GM21619 (cell line): ENCODE data around the gene CDH15.
A peak's percentile ranks its signal among the peaks of the same experiment; 100 is the strongest.
"Not testable (repeated sequence)": the region's sequence is repeated elsewhere in the genome, so short reads cannot be mapped to it uniquely, and the experiment has no call there.

Experiments
- ATAC-seq: cut with Tn5 transposase; IDR thresholded peaks from one replicate; pipeline ENCODE4 v1.9.1; 2021; ENCODE audit not compliant: unreplicated experiment

Gene CDH15

GRCh38 chr16:89224665-89225064, 53.1 kb downstream of the CDH15 start:
- no peak for ATAC-seq

DNA sequence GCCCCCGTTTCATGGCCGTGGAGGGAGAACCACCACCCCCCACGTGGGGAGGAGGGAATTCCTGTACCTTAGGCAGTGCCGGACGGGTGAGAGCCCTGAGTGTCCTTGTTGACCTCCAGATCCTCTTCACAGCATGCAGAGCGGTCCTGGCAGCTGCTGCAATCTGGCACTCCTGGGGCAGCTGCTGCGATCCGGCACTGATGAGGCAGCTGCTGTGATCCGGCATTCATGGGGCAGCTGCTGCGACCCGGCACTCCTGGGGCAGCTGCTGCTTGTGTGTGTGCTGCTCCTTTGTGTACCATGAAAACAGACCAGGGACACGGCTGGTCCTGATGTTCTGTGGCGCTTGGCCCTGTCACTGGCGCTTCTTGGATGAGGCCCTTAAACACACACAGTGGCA, 58.7 kb downstream of the CDH15 start:
- ATAC-seq = no peak

DNA sequence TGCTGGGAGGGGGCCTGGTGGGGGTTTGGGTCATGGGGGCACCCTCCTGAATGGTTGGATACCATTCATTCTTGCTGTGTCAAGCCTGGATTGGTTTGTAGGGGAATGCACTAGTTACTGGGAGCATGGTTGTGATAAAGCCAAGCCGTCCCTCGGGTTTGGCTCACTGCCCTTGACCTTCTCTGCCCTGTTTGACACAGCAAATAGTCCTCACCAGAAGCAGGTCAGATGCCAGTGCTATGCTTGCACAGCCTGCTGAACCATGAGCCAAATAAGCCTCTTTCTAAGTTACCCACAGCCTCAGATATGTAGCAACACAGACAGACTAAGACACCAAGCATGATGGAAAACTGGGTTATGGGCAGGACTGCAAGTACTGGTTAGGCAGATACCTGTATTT, 60.6 kb downstream of the CDH15 start:
- ATAC-seq = no peak

DNA sequence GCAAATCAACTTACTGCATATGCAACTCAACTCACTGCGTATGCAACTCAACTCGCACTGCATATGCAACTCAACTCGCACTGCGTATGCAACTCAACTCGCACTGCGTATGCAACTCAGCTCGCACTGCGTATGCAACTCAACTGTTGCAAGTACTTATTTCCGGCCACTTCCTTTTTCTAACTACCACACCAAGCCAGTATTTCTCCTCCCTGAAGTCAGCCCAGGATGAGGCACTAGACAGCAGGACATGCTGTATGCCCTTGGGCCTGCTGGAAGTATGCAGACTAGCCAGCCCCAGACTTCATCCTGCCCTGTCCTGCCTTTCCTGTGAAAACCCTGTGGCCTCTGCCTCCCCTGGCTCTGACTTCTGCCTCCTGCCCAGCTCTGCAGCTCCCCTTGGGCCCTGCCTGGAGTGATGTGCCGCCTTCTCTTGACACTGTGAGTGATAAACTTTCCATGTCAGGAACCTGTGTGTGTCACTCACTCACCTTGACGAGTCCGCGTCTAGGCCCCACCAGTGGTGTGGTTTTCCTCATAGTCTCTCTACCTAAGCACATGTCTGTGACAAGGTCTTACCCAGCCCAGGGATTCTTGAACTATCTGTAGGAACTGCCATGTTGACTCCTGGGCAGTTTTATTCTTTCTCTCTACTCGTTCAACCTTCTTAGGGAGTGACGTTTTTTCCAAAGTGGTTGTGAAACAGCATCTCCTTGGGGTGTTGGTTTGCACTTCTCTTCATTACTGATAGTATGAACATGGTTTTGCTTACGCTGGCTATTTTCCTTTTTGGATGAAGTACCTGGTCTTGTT, 62.3 kb downstream of the CDH15 start:
- no peak for ATAC-seq

GRCh38 chr16:89237733-89238132, 66.2 kb downstream of the CDH15 start:
- ATAC-seq = no peak

DNA sequence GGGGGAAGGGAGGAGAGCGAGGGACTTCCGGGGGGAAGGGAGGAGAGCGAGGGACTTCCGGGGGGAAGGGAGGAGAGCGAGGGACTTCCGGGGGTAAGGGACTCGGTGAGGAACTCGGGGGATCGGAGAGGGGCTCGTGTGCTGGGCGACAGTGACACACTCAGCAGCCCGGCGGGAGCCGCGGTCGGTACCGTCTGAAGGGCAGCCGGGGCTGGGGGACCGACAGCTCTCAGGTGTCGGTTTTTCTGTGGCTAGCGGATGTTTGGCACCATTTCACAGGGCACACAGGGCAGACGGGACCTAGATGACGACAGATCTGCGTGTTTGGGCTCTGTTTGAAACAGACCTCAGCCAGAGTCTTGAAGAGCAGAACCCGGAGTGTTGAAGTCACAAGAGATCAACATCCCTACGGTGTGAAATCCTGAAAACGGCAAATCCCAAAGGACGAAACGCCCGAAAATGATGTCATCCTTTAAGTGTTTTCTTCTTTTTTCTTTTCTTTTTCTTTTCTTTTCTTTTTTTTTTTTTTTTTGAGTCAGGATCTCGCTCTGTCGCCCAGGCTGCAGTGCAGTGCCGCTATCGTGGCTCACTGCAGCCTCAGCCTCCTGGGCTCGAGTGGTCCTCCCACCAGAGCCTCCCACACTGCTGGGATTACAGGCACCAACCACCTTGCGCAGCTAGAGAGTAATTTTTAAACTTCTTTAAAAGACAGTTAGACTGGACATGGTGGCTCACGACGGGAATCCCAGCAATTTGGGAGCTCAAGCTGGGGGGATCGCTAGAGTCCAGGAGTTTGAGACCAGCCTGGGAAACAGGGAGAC, 69.8 kb downstream of the CDH15 start:
- ATAC-seq = peak; percentile 56

DNA sequence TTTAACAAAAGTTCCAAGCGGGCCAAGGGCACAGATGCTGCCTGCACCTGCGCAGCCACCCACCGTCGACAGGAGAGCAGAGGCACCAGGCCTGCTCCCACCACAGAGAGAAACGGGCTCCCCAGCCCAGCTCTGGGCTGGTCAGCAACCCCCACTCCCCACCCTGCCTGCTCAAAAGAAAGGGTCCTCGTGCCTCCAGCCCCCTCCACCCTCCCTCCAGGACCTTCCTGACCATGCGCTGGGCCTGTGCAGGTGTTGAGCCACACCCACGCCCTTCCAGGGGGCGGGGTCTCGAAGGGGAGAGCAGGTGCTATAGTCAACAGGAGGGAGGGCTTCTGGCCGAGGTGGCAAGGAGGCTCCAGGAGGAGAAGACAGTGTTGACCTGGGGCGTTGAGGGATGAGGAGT, 71.2 kb downstream of the CDH15 start:
- ATAC-seq = no peak

- no peak for ATAC-seq
These were observed 72.1 kb downstream of the CDH15 start for GRCh38 chr16:89243664-89244063.

- not testable (repeated sequence) for ATAC-seq
These were observed 72.7 kb downstream of the CDH15 start for GRCh38 chr16:89244264-89244663.

GRCh38 chr16:89244754-89245153, 73.2 kb downstream of the CDH15 start:
- no peak for ATAC-seq
